ENCODE measurements around the gene SRPK2.

DNA sequence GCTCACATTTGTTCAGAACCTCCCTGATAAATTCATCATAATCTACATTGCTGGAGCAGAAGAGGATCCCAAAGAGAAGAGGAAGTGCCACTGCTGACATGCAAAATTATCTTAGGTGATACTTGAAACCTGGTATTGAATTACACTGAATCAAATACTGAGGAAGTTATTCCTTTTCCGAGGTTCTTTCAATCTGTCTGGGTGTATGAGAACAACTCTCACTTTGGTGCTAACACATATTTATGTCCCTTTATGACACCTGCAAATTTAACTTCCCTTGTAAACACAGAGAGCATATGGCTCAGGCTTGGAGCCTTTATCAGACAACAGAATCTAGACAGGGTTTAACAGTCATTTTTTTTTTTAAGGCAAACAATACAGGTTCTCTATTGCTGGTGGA lies 131.4 kb downstream of the SRPK2 start:
- TF ChIP-seq, protein P1, sequence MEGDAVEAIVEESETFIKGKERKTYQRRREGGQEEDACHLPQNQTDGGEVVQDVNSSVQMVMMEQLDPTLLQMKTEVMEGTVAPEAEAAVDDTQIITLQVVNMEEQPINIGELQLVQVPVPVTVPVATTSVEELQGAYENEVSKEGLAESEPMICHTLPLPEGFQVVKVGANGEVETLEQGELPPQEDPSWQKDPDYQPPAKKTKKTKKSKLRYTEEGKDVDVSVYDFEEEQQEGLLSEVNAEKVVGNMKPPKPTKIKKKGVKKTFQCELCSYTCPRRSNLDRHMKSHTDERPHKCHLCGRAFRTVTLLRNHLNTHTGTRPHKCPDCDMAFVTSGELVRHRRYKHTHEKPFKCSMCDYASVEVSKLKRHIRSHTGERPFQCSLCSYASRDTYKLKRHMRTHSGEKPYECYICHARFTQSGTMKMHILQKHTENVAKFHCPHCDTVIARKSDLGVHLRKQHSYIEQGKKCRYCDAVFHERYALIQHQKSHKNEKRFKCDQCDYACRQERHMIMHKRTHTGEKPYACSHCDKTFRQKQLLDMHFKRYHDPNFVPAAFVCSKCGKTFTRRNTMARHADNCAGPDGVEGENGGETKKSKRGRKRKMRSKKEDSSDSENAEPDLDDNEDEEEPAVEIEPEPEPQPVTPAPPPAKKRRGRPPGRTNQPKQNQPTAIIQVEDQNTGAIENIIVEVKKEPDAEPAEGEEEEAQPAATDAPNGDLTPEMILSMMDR (IDR thresholded peaks at IDR 0.05): no peak
- TF ChIP-seq, protein P2, sequence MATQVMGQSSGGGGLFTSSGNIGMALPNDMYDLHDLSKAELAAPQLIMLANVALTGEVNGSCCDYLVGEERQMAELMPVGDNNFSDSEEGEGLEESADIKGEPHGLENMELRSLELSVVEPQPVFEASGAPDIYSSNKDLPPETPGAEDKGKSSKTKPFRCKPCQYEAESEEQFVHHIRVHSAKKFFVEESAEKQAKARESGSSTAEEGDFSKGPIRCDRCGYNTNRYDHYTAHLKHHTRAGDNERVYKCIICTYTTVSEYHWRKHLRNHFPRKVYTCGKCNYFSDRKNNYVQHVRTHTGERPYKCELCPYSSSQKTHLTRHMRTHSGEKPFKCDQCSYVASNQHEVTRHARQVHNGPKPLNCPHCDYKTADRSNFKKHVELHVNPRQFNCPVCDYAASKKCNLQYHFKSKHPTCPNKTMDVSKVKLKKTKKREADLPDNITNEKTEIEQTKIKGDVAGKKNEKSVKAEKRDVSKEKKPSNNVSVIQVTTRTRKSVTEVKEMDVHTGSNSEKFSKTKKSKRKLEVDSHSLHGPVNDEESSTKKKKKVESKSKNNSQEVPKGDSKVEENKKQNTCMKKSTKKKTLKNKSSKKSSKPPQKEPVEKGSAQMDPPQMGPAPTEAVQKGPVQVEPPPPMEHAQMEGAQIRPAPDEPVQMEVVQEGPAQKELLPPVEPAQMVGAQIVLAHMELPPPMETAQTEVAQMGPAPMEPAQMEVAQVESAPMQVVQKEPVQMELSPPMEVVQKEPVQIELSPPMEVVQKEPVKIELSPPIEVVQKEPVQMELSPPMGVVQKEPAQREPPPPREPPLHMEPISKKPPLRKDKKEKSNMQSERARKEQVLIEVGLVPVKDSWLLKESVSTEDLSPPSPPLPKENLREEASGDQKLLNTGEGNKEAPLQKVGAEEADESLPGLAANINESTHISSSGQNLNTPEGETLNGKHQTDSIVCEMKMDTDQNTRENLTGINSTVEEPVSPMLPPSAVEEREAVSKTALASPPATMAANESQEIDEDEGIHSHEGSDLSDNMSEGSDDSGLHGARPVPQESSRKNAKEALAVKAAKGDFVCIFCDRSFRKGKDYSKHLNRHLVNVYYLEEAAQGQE (IDR thresholded peaks at IDR 0.05; ENCODE audit: insufficient read depth in 1 of 2, low read depth in 2 of 2, low read length in 1 of 2): no peak
